ENCODE data around the gene PRR20A.

DNA sequence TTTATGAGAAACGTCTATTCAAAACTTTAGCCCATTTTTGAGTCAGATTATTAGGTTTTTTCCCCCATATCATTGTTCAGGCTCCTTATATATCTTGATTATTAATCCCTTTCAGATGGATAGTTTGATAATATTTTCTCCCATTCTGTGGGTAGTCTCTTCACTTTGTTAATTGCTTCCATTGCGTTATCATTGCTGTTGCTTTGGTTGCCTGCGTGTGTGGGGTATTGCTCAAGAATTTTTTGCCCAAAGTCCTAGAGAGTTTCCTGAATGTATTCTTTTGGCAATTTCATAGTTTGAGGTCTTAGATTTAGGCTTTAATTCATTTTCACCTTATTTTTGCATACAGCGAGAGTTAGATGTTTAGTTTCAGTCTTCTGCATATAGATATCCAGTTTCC lies 25.8 kb upstream of the PRR20A start:
- TF ChIP-seq, protein P1, sequence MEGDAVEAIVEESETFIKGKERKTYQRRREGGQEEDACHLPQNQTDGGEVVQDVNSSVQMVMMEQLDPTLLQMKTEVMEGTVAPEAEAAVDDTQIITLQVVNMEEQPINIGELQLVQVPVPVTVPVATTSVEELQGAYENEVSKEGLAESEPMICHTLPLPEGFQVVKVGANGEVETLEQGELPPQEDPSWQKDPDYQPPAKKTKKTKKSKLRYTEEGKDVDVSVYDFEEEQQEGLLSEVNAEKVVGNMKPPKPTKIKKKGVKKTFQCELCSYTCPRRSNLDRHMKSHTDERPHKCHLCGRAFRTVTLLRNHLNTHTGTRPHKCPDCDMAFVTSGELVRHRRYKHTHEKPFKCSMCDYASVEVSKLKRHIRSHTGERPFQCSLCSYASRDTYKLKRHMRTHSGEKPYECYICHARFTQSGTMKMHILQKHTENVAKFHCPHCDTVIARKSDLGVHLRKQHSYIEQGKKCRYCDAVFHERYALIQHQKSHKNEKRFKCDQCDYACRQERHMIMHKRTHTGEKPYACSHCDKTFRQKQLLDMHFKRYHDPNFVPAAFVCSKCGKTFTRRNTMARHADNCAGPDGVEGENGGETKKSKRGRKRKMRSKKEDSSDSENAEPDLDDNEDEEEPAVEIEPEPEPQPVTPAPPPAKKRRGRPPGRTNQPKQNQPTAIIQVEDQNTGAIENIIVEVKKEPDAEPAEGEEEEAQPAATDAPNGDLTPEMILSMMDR (conservative IDR thresholded peaks at IDR 0.05): no peak
- no peak for TF ChIP-seq EZH2 (IDR thresholded peaks at IDR 0.05; ENCODE audit: low read depth)

All from PC-9 (cell line).